DOHH2 (cell line): ENCODE data around the gene TBC1D16.

Experiments used
- H3F3A ChIP-seq: fragments of 200-600 bp; sonication (generic), shearing (Covaris generic); 2 replicates; pipeline ENCODE4 v1.6.0; 2016; ENCODE audit warnings: antibody characterized with exemption, mild to moderate bottlenecking; ENCODE audit not compliant: control insufficient read depth, insufficient read depth
- H3K27ac ChIP-seq: fragments of 200-600 bp; sonication (generic); 2 replicates; pipeline ENCODE4 v1.5.1; 2014; ENCODE audit warnings: low read depth, mild to moderate bottlenecking, low read length, moderate library complexity
- H3K27me3 ChIP-seq: fragments of 200-600 bp; sonication (generic); 2 replicates; pipeline ENCODE4 v1.6.1; 2014; ENCODE audit warnings: mild to moderate bottlenecking, low read length, mixed read lengths; ENCODE audit not compliant: control insufficient read depth
- H3K36me3 ChIP-seq: fragments of 200-600 bp; sonication (generic); 2 replicates; pipeline ENCODE4 v1.6.1; 2014; ENCODE audit warnings: mild to moderate bottlenecking, low read length, moderate library complexity, mixed read lengths; ENCODE audit not compliant: control insufficient read depth
- H3K4me1 ChIP-seq: fragments of 200-600 bp; sonication (generic); 2 replicates; pipeline ENCODE4 v1.6.1; 2014; ENCODE audit warnings: mild to moderate bottlenecking, low read length, mixed read lengths; ENCODE audit not compliant: control insufficient read depth
- H3K4me2 ChIP-seq: fragments of 200-600 bp; sonication (generic); 2 replicates; pipeline ENCODE4 v1.6.0; 2014; ENCODE audit warnings: mild to moderate bottlenecking, low read length, moderate library complexity
- H3K4me3 ChIP-seq: fragments of 200-600 bp; sonication (generic); 2 replicates; pipeline ENCODE4 v1.5.1; 2014; ENCODE audit warnings: mild to moderate bottlenecking, low read length, mixed read lengths
- H3K79me2 ChIP-seq: fragments of 200-600 bp; sonication (generic); 2 replicates; pipeline ENCODE4 v1.6.1; 2014; ENCODE audit warnings: mild to moderate bottlenecking, low read length, mixed read lengths; ENCODE audit not compliant: control insufficient read depth
- H3K9me2 ChIP-seq: fragments of 200-600 bp; sonication (generic); replicated peaks from 2 replicates; pipeline ENCODE4 v1.6.1; 2014; ENCODE audit warnings: mild to moderate bottlenecking, low read length, mixed read lengths; ENCODE audit not compliant: control insufficient read depth
- H3K9me3 ChIP-seq: fragments of 200-600 bp; sonication (generic); 2 replicates; pipeline ENCODE4 v1.6.1; 2014; ENCODE audit warnings: antibody characterized with exemption, low read length, mixed read lengths; ENCODE audit not compliant: control insufficient read depth, insufficient read depth
- H4K20me1 ChIP-seq: fragments of 200-600 bp; sonication (generic); 2 replicates; pipeline ENCODE4 v1.6.0; 2014; ENCODE audit warnings: low read depth, mild to moderate bottlenecking, antibody characterized with exemption, low read length, moderate library complexity; ENCODE audit not compliant: control insufficient read depth, insufficient read depth
- CTCF ChIP-seq: fragments of 200-600 bp; sonication (generic); IDR thresholded peaks from one replicate; pipeline ENCODE4 v1.5.1; 2014; ENCODE audit warnings: antibody characterized with exemption, mild to moderate bottlenecking, low read depth, low read length; ENCODE audit not compliant: poor library complexity, severe bottlenecking
- EZH2phosphoT487 ChIP-seq: fragments of 200-600 bp; sonication (generic); IDR thresholded peaks from 2 replicates; pipeline ENCODE4 v1.6.1; 2017; ENCODE audit warnings: borderline replicate concordance, mild to moderate bottlenecking, antibody characterized with exemption, low read length, moderate library complexity, mixed read lengths

Gene TBC1D16

GRCh38 chr17:79977161-79977631 is 58.5 kb downstream of the TBC1D16 start:
- H3K9me3 ChIP-seq: no peaks in the 10 kb centered on the region
- H3K9me2 ChIP-seq: no peaks in the 10 kb centered on the region
- H3F3A ChIP-seq: no peaks in the 10 kb centered on the region
- no peaks in the 10 kb centered on the region for H3K79me2 ChIP-seq
- TF ChIP-seq EZH2phosphoT487 (no peak), CTCF (no peak)
- no peak overlapping the region for H3K27ac ChIP-seq
- H3K4me2 ChIP-seq: no peak overlapping the region
- H3K27me3 ChIP-seq: no peaks in the 10 kb centered on the region
- no peak overlapping the region for H3K4me3 ChIP-seq
- H4K20me1 ChIP-seq: no peaks in the 10 kb centered on the region
- H3K36me3 ChIP-seq: no peaks in the 10 kb centered on the region
- no peaks in the 10 kb centered on the region for H3K4me1 ChIP-seq

DNA sequence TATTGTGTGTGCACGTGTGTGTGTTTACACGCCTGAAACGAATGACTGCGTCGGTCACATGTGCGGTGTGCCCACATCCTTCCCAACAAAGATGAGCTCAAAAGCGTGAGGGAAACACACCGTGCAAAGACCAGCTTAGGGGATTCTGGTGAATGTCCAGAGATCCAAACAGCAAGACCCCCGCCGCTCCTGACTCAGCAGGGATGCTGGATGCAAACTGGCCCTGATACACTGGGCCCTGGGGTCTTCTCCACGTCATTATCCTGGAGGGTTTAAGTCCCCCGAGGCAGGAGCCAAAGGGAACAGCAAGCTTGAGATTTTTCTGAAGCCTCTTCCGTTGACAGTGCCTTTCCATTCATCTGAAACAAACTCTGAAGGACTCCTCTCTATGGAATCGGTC is 59.2 kb downstream of the TBC1D16 start:
- H3K4me1 ChIP-seq: no peaks in the 10 kb centered on the region
- H3K27me3 ChIP-seq: no peaks in the 10 kb centered on the region
- H3K9me3 ChIP-seq: no peaks in the 10 kb centered on the region
- no peaks in the 10 kb centered on the region for H4K20me1 ChIP-seq
- TF ChIP-seq EZH2phosphoT487: no peak
- TF ChIP-seq CTCF: no peak
- no peak overlapping the region for H3K4me2 ChIP-seq
- no peaks in the 10 kb centered on the region for H3K36me3 ChIP-seq
- no peaks in the 10 kb centered on the region for H3K79me2 ChIP-seq
- H3K9me2 ChIP-seq: no peaks in the 10 kb centered on the region
- H3F3A ChIP-seq: no peaks in the 10 kb centered on the region
- no peak overlapping the region for H3K27ac ChIP-seq
- H3K4me3 ChIP-seq: no peak overlapping the region

GRCh38 chr17:79975498-79976134 is 60.1 kb downstream of the TBC1D16 start:
- TF ChIP-seq CTCF (no peak), EZH2phosphoT487 (no peak)
- Histone ChIP-seq H3K4me2 (no peak overlapping the region), H3K4me1 (no peaks in the 10 kb centered on the region), H3K27me3 (no peaks in the 10 kb centered on the region), H3F3A (no peaks in the 10 kb centered on the region), H3K9me3 (no peaks in the 10 kb centered on the region), H3K27ac (no peak overlapping the region), H3K79me2 (no peaks in the 10 kb centered on the region), H4K20me1 (no peaks in the 10 kb centered on the region), H3K9me2 (no peaks in the 10 kb centered on the region), H3K4me3 (no peak overlapping the region), H3K36me3 (no peaks in the 10 kb centered on the region)
